Activated CD8-positive, alpha-beta memory T cell treated with anti-CD3 and anti-CD28 coated beads, Interleukin-2, amount 50 U/mL, for 4 hours (primary cell): ENCODE measurements around the gene CPA5.
A peak's percentile ranks its signal among the peaks of the same experiment; 100 is the strongest.

Experiments used
- DNase-seq: peaks from one replicate; pipeline ENCODE4 v3.0.0-alpha.2; 2020

Gene CPA5

GRCh38 chr7:130379532-130379920 is 34.9 kb downstream of the CPA5 start:
- DNase-seq, result no peak

- no peak for DNase-seq
Observed at GRCh38 chr7:130379921-130380860, 35.6 kb downstream of the CPA5 start, which contains the start of gene CPA1. CPA1 (plus strand) TSS chr7:130380494; CDS start chr7:130380521, 27 bp downstream.

GRCh38 chr7:130380861-130381455 is 36.3 kb downstream of the CPA5 start:
- DNase-seq, result no peak

GRCh38 chr7:130381468-130382312 is 37.1 kb downstream of the CPA5 start:
- DNase-seq, result no peak

- DNase-seq, result no peak
Observed at GRCh38 chr7:130383187-130383980, 38.8 kb downstream of the CPA5 start.

- DNase-seq, result no peak
Observed at GRCh38 chr7:130384371-130384801, 39.8 kb downstream of the CPA5 start.

GRCh38 chr7:130384841-130385599 is 40.4 kb downstream of the CPA5 start:
- DNase-seq, result no peak

- no peak for DNase-seq
Observed at GRCh38 chr7:130385600-130386066, 41.0 kb downstream of the CPA5 start.

- DNase-seq, result no peak
Observed at GRCh38 chr7:130386876-130387275, 42.3 kb downstream of the CPA5 start.

- DNase-seq, result no peak
Observed at GRCh38 chr7:130387306-130387627, 42.7 kb downstream of the CPA5 start.

- no peak for DNase-seq
Observed at GRCh38 chr7:130387628-130388403, 43.2 kb downstream of the CPA5 start.

- no peak for DNase-seq
Observed at GRCh38 chr7:130388671-130389070, 44.1 kb downstream of the CPA5 start.

GRCh38 chr7:130390486-130390885 is 45.9 kb downstream of the CPA5 start:
- DNase-seq, result no peak

- DNase-seq, result no peak
Observed at GRCh38 chr7:130393101-130393561, 48.5 kb downstream of the CPA5 start.

GRCh38 chr7:130393841-130394411 is 49.3 kb downstream of the CPA5 start:
- no peak for DNase-seq

GRCh38 chr7:130394421-130395195 is 50.0 kb downstream of the CPA5 start:
- DNase-seq, result peak; percentile 41

GRCh38 chr7:130395421-130395820 is 50.8 kb downstream of the CPA5 start:
- no peak for DNase-seq

GRCh38 chr7:130396109-130396508 is 51.5 kb downstream of the CPA5 start:
- no peak for DNase-seq

GRCh38 chr7:130397051-130397757 is 52.6 kb downstream of the CPA5 start:
- no peak for DNase-seq
